GM18873 (cell line): Measurements from ENCODE around the gene CDC42EP2.

Experiments used
- ATAC-seq: cut with Tn5 transposase; IDR thresholded peaks from one replicate; pipeline ENCODE4 v1.9.1; 2021; ENCODE audit warnings: mild to moderate bottlenecking, moderate library complexity, moderate number of reproducible peaks; ENCODE audit not compliant: unreplicated experiment, low FRiP score

Gene CDC42EP2

GRCh38 chr11:65297026-65297672, 17.5 kb upstream of the CDC42EP2 start:
- ATAC-seq = no peak

- ATAC-seq = no peak
Observed at GRCh38 chr11:65298131-65298535, 16.5 kb upstream of the CDC42EP2 start.

GRCh38 chr11:65298655-65299179, 15.9 kb upstream of the CDC42EP2 start:
- no peak for ATAC-seq

GRCh38 chr11:65300621-65301275, 13.9 kb upstream of the CDC42EP2 start:
- no peak for ATAC-seq

- ATAC-seq = no peak
Observed at GRCh38 chr11:65301491-65302329, 13.0 kb upstream of the CDC42EP2 start.

- no peak for ATAC-seq
Observed at GRCh38 chr11:65303555-65303954, 11.1 kb upstream of the CDC42EP2 start.

GRCh38 chr11:65304110-65304509, 10.6 kb upstream of the CDC42EP2 start:
- no peak for ATAC-seq

GRCh38 chr11:65304613-65305012, 10.1 kb upstream of the CDC42EP2 start:
- no peak for ATAC-seq

GRCh38 chr11:65305501-65306268, 9.0 kb upstream of the CDC42EP2 start:
- ATAC-seq = no peak

GRCh38 chr11:65307298-65308229, 7.1 kb upstream of the CDC42EP2 start:
- no peak for ATAC-seq

GRCh38 chr11:65308281-65308891, 6.3 kb upstream of the CDC42EP2 start:
- no peak for ATAC-seq

GRCh38 chr11:65309006-65309405, 5.7 kb upstream of the CDC42EP2 start:
- ATAC-seq = no peak

- no peak for ATAC-seq
Observed at GRCh38 chr11:65310215-65310614, 4.5 kb upstream of the CDC42EP2 start.

- ATAC-seq = no peak
Observed at GRCh38 chr11:65310736-65311135, 3.9 kb upstream of the CDC42EP2 start.

- ATAC-seq = no peak
Observed at GRCh38 chr11:65311170-65311678, 3.4 kb upstream of the CDC42EP2 start.

- ATAC-seq = no peak
Observed at GRCh38 chr11:65315204-65315865, 669 bp downstream of the CDC42EP2 start.

GRCh38 chr11:65315866-65316226, 1.2 kb downstream of the CDC42EP2 start:
- ATAC-seq = no peak
